Fibroblast of lung (primary cell): ENCODE data around the gene ST6GALNAC4. TPM values are rescaled to one million over a fixed set of nuclear protein-coding genes. Genes with fewer than 3 reads are reported as not detected.

Experiments used
- DNase-seq, 2 donors: peaks; one replicate each; pipeline versions ENCODE4 v3.0.0 to v3.0.0-alpha.2; 2010; ENCODE audit warnings: low read depth in 2 of 2
- H2AFZ ChIP-seq: 2 replicates; pipeline ENCODE4 v1.5.1; 2012; ENCODE audit warnings: low read length, control low read depth, inconsistent platforms
- H3K27ac ChIP-seq: 2 replicates; pipeline ENCODE4 v1.5.1; 2011; ENCODE audit warnings: low read length, control low read depth; ENCODE audit not compliant: insufficient read depth
- H3K27me3 ChIP-seq: 2 replicates; pipeline ENCODE4 v1.5.1; 2011; ENCODE audit warnings: mild to moderate bottlenecking, low read length; ENCODE audit not compliant: control insufficient read depth, insufficient read depth
- H3K36me3 ChIP-seq: 2 replicates; pipeline ENCODE4 v1.5.1; 2011; ENCODE audit warnings: low read length; ENCODE audit not compliant: control insufficient read depth, insufficient read depth
- H3K4me1 ChIP-seq: 2 replicates; pipeline ENCODE4 v1.5.1; 2011; ENCODE audit warnings: low read length; ENCODE audit not compliant: control insufficient read depth, insufficient read depth; ENCODE audit errors: extremely low read depth
- H3K4me2 ChIP-seq: 2 replicates; pipeline ENCODE4 v1.5.1; 2011; ENCODE audit warnings: low read length, control low read depth; ENCODE audit not compliant: insufficient read depth; ENCODE audit errors: extremely low read depth
- H3K4me3 ChIP-seq, 4 experiments: fragments of 200-600 bp in 1 of 4; sonication (generic) in 1 of 4; replicated peaks in 1 of 4; 2 replicates each; pipeline ENCODE4 v1.5.1; 2011 to 2016; ENCODE audit warnings: low read length in 4 of 4, low read depth in 3 of 4, mild to moderate bottlenecking in 3 of 4, control low read depth in 2 of 4, inconsistent platforms in 1 of 4, mixed read lengths in 1 of 4; ENCODE audit not compliant: insufficient read depth in 1 of 4; ENCODE audit errors: control extremely low read depth in 1 of 4
- H3K79me2 ChIP-seq: 2 replicates; pipeline ENCODE4 v1.5.1; 2012; ENCODE audit warnings: mild to moderate bottlenecking, low read length, inconsistent platforms; ENCODE audit not compliant: control insufficient read depth, insufficient read depth
- H3K9ac ChIP-seq: 2 replicates; pipeline ENCODE4 v1.5.1; 2011; ENCODE audit warnings: mild to moderate bottlenecking, low read length, control low read depth; ENCODE audit not compliant: insufficient read depth
- H3K9me3 ChIP-seq: 2 replicates; pipeline ENCODE4 v1.5.1; 2012; ENCODE audit warnings: low read depth, low read length; ENCODE audit not compliant: control insufficient read depth, insufficient read depth
- H4K20me1 ChIP-seq: 2 replicates; pipeline ENCODE4 v1.5.1; 2011; ENCODE audit warnings: low read length; ENCODE audit not compliant: control insufficient read depth, insufficient read depth; ENCODE audit errors: extremely low read depth
- EZH2 ChIP-seq: IDR thresholded peaks from 2 replicates; pipeline ENCODE4 v1.5.1; 2012; ENCODE audit warnings: low read length, control low read depth, mild to moderate bottlenecking; ENCODE audit errors: missing control alignments
- polyA plus RNA-seq, 2 donors: library from polyadenylated mRNA; depleted of rRNA in 1 of 2; stranded (reverse) in 1 of 2; unstranded in 1 of 2; fragments of >200 nt; gene quantifications; 2 replicates each; pipeline ENCODE4 v1.2.1, GENCODE V29; 2011 to 2012; ENCODE audit warnings: missing spikeins in 1 of 2
- total RNA-seq: library from RNA; depleted of rRNA; stranded (reverse); fragments of >200 nt; gene quantifications from 2 replicates; pipeline ENCODE4 v1.2.1, GENCODE V29; 2014
- TF ChIP-seq, protein P1 (sequence below), 2 donors: IDR thresholded peaks in 1 of 2; conservative IDR thresholded peaks in 1 of 2; 1 replicate in 1 of 2; 2 replicates in 1 of 2; pipeline ENCODE4 v1.5.1; 2011 to 2012; ENCODE audit warnings: low read length in 2 of 2, control low read depth in 1 of 2, inconsistent platforms in 1 of 2, low read depth in 1 of 2, mild to moderate bottlenecking in 1 of 2

The ST6GALNAC4 gene
- total and polyA plus RNA-seq, 2 donors (not counting 1 experiment from before 2014, with no cell fraction given), result 16.4 to 28.1 TPM

DNA sequence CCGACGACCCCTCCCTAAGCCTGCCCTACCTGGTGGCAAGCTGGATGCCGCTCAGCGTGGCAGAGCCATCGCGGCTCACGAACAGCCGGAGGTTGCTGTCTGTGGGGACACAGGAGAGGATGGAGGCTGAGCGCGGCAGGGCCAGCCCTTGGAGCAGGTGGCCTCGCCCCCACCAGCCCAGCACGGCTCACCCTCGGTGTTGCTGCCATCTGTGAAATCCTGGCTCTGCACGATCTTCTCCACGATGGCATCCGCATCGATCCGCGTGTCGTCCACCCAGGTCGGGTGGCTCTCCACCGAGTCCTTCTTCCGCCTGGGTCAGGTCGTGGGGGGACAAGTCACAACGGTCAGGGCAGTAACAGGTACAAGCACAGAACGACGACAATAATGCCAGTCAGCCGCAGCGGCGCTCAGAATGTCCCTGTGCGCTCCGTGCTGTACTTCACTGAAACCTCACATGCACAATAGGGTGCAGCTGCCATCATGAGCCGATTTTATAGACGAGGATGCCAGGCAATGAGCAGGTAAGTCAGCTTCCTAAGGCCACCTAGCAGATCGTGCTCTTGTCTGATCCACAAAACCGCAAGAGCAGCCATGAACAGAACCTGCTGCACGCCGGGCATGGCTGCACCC, 27.9 kb upstream of the ST6GALNAC4 start:
- no peak overlapping the region for H3K27ac ChIP-seq
- no peaks in the 10 kb centered on the region for H4K20me1 ChIP-seq
- no peaks in the 10 kb centered on the region for H3K9me3 ChIP-seq
- H3K27me3 ChIP-seq, result no peaks in the 10 kb centered on the region
- H2AFZ ChIP-seq, result no peak overlapping the region
- TF ChIP-seq, protein P1, sequence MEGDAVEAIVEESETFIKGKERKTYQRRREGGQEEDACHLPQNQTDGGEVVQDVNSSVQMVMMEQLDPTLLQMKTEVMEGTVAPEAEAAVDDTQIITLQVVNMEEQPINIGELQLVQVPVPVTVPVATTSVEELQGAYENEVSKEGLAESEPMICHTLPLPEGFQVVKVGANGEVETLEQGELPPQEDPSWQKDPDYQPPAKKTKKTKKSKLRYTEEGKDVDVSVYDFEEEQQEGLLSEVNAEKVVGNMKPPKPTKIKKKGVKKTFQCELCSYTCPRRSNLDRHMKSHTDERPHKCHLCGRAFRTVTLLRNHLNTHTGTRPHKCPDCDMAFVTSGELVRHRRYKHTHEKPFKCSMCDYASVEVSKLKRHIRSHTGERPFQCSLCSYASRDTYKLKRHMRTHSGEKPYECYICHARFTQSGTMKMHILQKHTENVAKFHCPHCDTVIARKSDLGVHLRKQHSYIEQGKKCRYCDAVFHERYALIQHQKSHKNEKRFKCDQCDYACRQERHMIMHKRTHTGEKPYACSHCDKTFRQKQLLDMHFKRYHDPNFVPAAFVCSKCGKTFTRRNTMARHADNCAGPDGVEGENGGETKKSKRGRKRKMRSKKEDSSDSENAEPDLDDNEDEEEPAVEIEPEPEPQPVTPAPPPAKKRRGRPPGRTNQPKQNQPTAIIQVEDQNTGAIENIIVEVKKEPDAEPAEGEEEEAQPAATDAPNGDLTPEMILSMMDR (conservative IDR thresholded peaks at IDR 0.05 in 1 of 2, IDR thresholded peaks at IDR 0.05 in 1 of 2; ENCODE audit: low read depth in 1 of 2, low read length in 2 of 2), result no peak
- no peak for TF ChIP-seq EZH2
- H3K4me3 ChIP-seq, result no peak overlapping the region
- no peaks in the 10 kb centered on the region for H3K4me1 ChIP-seq
- no peak overlapping the region for H3K9ac ChIP-seq
- no peak for DNase-seq
- no peaks in the 10 kb centered on the region for H3K79me2 ChIP-seq
- peaks cover 12% of the 10 kb centered on the region for H3K36me3 ChIP-seq
- no peak overlapping the region for H3K4me2 ChIP-seq

DNA sequence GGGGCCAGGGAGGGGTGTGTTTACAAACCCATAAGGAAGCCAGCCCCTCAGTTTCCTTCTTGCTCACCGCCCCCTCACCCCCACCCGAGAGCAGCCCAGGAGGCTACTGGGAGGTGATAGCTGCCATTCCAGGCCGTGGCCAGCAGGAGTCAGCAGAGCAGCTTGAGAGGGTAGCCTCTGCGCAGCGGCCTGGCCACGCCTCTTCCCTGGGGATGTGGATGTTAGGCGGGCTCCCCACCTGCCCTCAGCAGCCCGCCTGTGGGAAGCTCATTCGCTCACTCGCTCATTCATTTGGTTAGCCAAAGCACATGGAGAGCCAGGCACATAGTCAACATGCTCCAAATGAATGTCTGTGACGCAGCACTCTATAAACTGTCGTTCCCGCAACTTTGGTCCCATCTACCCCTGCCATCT, 26.9 kb upstream of the ST6GALNAC4 start:
- TF ChIP-seq, protein P1 (conservative IDR thresholded peaks at IDR 0.05 in 1 of 2, IDR thresholded peaks at IDR 0.05 in 1 of 2; ENCODE audit: low read depth in 1 of 2, low read length in 2 of 2), result peak; percentile 89 to 92
- TF ChIP-seq EZH2, result no peak
- no peaks in the 10 kb centered on the region for H3K27me3 ChIP-seq
- H4K20me1 ChIP-seq, result no peaks in the 10 kb centered on the region
- H3K4me2 ChIP-seq, result no peak overlapping the region
- peaks cover 12% of the 10 kb centered on the region for H3K36me3 ChIP-seq
- H3K79me2 ChIP-seq, result no peaks in the 10 kb centered on the region
- H3K27ac ChIP-seq, result no peak overlapping the region
- no peak overlapping the region for H3K4me3 ChIP-seq
- no peak overlapping the region for H3K9ac ChIP-seq
- H3K4me1 ChIP-seq, result no peaks in the 10 kb centered on the region
- no peak overlapping the region for H2AFZ ChIP-seq
- DNase-seq, result peak; percentile 62 to 73
- no peaks in the 10 kb centered on the region for H3K9me3 ChIP-seq

DNA sequence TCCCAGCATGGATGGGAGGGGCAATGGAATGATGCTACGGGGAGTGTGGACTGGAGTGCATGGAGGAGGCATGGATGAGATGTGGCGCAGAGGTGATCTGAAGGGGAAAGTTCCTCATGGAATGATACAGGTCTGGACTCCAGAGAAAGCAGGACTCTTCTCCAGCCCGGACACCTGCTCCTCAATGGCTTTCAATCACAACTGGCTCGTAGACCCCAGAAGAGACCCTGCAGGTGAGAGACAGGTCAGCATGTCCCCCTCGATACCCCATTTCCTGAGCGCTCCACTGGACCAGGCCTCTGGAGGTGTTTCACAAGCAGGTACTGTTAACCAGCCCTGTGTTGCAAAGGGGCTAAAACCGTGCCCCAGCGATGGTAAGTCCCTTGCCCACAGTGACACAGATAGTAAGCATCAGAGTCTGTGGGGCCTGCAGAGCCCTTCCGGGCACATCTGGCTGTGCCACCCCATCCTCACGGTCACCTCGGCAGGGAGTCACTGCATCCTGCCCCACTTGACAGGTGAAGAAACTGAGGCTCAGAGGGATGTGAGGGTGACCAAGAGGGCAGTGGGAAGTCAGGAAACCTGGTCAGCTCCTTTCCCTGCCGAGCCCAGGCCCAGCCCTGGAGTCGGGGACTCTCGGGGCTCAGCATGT, 26.3 kb upstream of the ST6GALNAC4 start:
- DNase-seq, result no peak

More for the DNA sequence above, 26.3 kb upstream of the ST6GALNAC4 start:
- Histone ChIP-seq H3K9me3 (no peaks in the 10 kb centered on the region), H3K79me2 (no peaks in the 10 kb centered on the region), H3K4me1 (no peaks in the 10 kb centered on the region), H3K27ac (no peak overlapping the region), H3K27me3 (no peaks in the 10 kb centered on the region), H3K36me3 (peaks cover 12% of the 10 kb centered on the region), H3K4me2 (no peak overlapping the region), H3K9ac (no peak overlapping the region), H4K20me1 (no peaks in the 10 kb centered on the region), H2AFZ (no peak overlapping the region), H3K4me3 (no peak overlapping the region)
- TF ChIP-seq, protein P1 (conservative IDR thresholded peaks at IDR 0.05 in 1 of 2, IDR thresholded peaks at IDR 0.05 in 1 of 2; ENCODE audit: low read depth in 1 of 2, low read length in 2 of 2), result no peak
- TF ChIP-seq EZH2, result no peak
